SJSA1 (cell line): ENCODE data around the gene IL17RD. TPM values are rescaled to one million over a fixed set of nuclear protein-coding genes. Genes with fewer than 3 reads are reported as not detected.

Source experiments
- DNase-seq, 2 experiments: peaks; one replicate each; pipeline ENCODE4 v3.0.0-alpha.2; 2015 to 2020; ENCODE audit warnings: low spot score in 2 of 2, low read depth in 1 of 2
- H3K27ac ChIP-seq: fragments of 250-450 bp; sonication (Bioruptor Pico); 2 replicates; pipeline ENCODE4 v1.5.1; 2020; ENCODE audit warnings: mild to moderate bottlenecking, moderate library complexity
- H3K27me3 ChIP-seq: fragments of 250-450 bp; sonication (Bioruptor Pico); replicated peaks from 2 replicates; pipeline ENCODE4 v1.5.1; 2020; ENCODE audit warnings: mild to moderate bottlenecking, moderate library complexity
- H3K36me3 ChIP-seq: fragments of 250-450 bp; sonication (Bioruptor Pico); 2 replicates; pipeline ENCODE4 v1.5.1; 2020; ENCODE audit warnings: mild to moderate bottlenecking
- H3K4me1 ChIP-seq: fragments of 250-450 bp; sonication (Bioruptor Pico); replicated peaks from 2 replicates; pipeline ENCODE4 v1.6.1; 2021; ENCODE audit warnings: mild to moderate bottlenecking
- H3K4me3 ChIP-seq: fragments of 250-450 bp; sonication (Bioruptor Pico); 2 replicates; pipeline ENCODE4 v1.5.1; 2020; ENCODE audit warnings: mild to moderate bottlenecking
- H3K9me3 ChIP-seq: fragments of 250-450 bp; sonication (Bioruptor Pico); replicated peaks from 2 replicates; pipeline ENCODE4 v1.5.1; 2020; ENCODE audit warnings: mild to moderate bottlenecking
- total RNA-seq: library from RNA; depleted of rRNA; stranded (reverse); fragments of >200 nt; shearing (Covaris generic); gene quantifications from 2 replicates; pipeline ENCODE4 v1.2.3, GENCODE V29; 2014

The IL17RD gene
- total RNA-seq, 1 experiment from 2014 or later: not detected

DNA sequence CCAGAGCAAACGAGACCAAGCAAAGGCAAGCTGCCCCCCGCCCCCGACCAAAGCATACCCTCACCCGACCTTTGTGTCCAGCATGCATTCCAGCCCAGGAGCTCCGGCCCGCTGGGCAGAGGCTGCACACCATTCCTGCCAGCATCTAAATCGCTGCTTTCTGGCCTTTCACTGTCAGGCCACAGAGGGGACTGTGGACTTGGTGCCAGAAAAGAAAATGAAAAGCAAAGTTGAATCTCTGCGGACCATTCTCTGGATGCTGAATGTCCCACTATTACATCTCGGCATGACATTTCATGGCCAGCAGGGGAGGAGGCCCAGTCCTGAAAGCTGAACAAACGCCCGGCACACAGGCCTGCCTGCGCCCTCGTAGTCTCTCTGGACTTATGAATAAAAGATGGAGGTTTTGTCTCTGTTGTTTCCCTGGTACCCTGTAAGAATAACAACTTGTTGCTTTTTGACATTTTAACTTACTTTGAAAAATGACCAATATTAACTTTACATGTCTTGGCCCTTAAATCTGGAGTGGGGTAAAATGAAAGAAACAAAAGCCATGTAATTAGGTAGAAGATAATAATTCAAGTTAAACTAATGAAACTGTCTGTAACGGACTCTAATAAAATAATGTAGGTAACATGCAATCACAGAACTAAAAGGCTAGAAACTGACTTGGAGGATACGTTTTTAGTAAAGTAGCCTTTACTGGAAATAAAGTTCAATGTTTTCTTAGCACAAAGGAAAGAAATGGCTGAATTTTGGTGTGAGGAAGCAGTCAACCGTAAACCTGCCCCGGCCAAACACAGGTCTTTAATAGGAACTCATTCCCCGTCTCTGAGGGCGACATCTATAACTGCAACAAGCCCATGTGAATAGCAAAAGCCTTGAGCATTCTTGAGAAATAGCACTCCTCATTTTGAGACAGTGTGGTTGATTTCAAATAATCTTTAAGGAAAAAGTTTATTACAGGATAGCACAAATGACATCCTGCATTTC is 12.7 kb downstream of the IL17RD start:
- no peak overlapping the region for H3K27ac ChIP-seq
- H3K27me3 ChIP-seq: 0 out of 2 replicates have a peak, but pooled peaks cover 6% of the 10 kb centered on the region
- no peaks in the 10 kb centered on the region for H3K4me1 ChIP-seq
- H3K36me3 ChIP-seq: no peaks in the 10 kb centered on the region
- H3K4me3 ChIP-seq: no peak overlapping the region
- DNase-seq: no peak
- H3K9me3 ChIP-seq: no peaks in the 10 kb centered on the region

DNA sequence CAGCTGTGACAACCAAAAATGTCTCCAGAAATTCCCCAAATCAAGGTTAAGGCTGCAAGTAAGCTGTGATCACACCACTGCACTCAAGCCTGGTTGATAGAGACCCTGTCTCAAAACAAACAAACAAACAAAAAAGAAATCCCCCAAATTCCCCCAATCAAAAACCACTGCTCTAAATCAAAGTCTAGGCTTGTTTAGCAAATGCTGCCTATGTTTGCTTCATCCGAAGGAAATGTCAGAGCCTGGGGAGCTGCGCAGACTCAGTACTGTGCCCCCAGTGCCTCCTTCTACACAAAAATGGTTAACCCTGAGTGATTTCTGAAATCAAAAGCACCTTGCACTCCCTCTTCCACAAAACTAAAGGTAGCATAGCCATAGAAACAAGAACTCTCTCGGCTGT is 13.4 kb downstream of the IL17RD start:
- Histone ChIP-seq H3K4me1 (no peaks in the 10 kb centered on the region), H3K36me3 (no peaks in the 10 kb centered on the region), H3K27ac (no peak overlapping the region), H3K4me3 (no peak overlapping the region), H3K9me3 (no peaks in the 10 kb centered on the region), H3K27me3 (0 out of 2 replicates have a peak, but pooled peaks cover 6% of the 10 kb centered on the region)
- DNase-seq: no peak

DNA sequence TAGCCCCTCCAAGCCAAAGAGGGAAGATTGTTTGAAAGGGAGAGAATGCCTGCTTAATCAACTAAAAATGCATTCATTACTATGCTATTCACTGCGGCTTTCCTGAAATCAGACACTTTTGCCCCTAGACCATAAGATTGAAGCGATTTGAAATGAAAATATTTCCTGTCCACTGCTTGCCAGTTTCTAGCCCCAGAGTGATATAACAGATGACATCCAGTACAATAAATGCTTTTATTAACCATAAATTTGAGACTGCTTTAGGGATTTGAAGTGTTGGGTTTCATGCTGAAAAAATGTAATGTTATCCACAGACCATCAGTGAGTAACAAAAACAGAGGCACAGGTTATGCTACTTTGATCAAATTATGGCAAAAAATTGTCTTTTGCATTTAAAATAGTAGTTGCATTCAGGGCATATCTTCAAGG is 14.1 kb downstream of the IL17RD start:
- H3K27me3 ChIP-seq: 0 out of 2 replicates have a peak, but pooled peaks cover 6% of the 10 kb centered on the region
- no peak for DNase-seq
- H3K9me3 ChIP-seq: no peaks in the 10 kb centered on the region
- no peaks in the 10 kb centered on the region for H3K36me3 ChIP-seq
- H3K27ac ChIP-seq: no peak overlapping the region
- H3K4me3 ChIP-seq: no peak overlapping the region
- no peaks in the 10 kb centered on the region for H3K4me1 ChIP-seq

DNA sequence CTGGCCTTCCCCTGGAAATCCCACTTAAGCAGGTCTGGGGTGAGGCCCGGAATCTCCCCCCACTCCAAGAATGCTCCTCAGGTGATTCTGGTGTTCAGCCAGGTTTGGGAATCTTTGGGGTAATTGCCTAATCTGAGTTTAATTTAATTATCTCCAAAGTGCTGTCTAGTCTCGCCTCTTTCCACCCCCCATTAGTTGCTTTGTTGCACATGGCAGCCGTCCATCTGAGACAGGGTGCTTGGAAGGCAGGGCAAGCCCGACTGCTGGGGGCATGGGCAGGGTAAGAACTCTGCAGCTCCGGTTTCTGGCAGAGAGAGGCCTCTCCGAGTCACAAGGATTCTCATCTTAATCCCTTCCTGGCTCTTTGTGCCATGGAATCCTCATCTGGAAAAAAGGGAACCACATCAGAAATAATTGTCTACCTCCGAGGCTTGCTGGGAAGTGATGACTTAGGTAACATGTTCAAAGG is 15.0 kb downstream of the IL17RD start:
- Histone ChIP-seq H3K4me1 (no peaks in the 10 kb centered on the region), H3K9me3 (no peaks in the 10 kb centered on the region), H3K4me3 (no peak overlapping the region), H3K27me3 (0 out of 2 replicates have a peak, but pooled peaks cover 6% of the 10 kb centered on the region), H3K27ac (no peak overlapping the region), H3K36me3 (no peaks in the 10 kb centered on the region)
- DNase-seq: no peak

DNA sequence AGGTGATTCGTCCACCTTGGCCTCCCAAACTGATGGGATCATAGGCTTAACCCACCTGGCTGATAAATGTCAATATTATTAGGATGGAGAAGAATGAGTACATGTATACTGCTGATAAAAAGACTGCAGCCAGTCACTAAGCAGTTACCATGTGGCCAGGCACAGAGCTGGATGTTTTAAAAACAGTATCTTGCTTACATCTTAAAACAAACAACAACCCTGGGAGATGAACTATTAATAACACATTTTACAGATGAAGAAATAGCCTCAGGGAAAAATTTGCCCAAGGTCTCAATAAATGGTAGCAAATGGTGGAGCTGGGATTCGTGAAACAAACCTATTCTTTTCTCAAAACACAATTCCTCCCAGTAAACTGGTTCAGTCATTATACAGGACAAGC is 18.1 kb downstream of the IL17RD start:
- no peak for DNase-seq
- 0 out of 2 replicates have a peak, but pooled peaks cover 6% of the 10 kb centered on the region for H3K27me3 ChIP-seq

DNA sequence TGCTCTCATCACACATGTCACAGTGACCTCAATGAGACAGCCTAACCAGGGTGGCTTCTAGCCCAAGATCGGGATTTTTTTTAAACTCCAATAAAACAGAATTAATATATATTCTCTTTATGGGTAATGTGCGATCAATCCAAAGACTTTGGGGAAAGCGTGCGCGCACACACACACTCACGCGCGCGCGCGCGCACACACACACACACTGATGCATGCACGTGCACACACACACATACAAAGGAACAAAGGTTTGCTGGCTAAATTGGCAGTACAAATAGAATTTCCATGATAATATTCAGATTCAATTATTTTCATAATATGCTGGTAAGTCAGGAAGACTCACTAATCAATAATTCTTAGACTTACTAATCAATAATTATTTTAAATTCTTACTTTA is 19.3 kb downstream of the IL17RD start:
- no peaks in the 10 kb centered on the region for H3K9me3 ChIP-seq
- no peaks in the 10 kb centered on the region for H3K4me1 ChIP-seq
- H3K27ac ChIP-seq: no peak overlapping the region
- no peak for DNase-seq
- H3K36me3 ChIP-seq: no peaks in the 10 kb centered on the region
- H3K4me3 ChIP-seq: no peak overlapping the region
- 0 out of 2 replicates have a peak, but pooled peaks cover 3% of the 10 kb centered on the region for H3K27me3 ChIP-seq

More for the DNA sequence above, 18.1 kb downstream of the IL17RD start:
- no peaks in the 10 kb centered on the region for H3K9me3 ChIP-seq
- no peaks in the 10 kb centered on the region for H3K36me3 ChIP-seq
- H3K4me3 ChIP-seq: no peak overlapping the region
- H3K4me1 ChIP-seq: no peaks in the 10 kb centered on the region
- H3K27ac ChIP-seq: no peak overlapping the region

DNA sequence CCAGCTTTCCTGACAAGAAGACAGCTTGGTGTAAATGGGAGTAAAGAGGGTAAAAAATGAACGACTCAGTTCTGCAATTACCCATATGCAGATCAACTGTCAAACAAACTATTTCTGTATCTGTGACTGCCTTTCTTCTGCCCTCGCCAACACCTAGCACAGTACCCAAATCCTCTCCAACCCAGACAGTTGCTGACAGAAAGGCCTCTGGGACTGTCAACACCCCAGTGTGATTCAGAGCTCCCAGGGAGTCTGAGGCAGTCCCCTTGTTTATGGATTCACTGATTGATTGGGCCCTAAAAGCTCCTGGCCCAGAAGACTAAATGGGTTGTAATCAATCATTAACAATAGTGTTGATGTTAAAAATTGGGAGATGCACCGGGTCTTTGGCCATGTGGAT is 20.2 kb downstream of the IL17RD start:
- no peaks in the 10 kb centered on the region for H3K9me3 ChIP-seq
- 0 out of 2 replicates have a peak, but pooled peaks cover 3% of the 10 kb centered on the region for H3K27me3 ChIP-seq
- no peak for DNase-seq
- no peak overlapping the region for H3K4me3 ChIP-seq
- H3K4me1 ChIP-seq: no peaks in the 10 kb centered on the region
- H3K27ac ChIP-seq: no peak overlapping the region
- no peaks in the 10 kb centered on the region for H3K36me3 ChIP-seq

DNA sequence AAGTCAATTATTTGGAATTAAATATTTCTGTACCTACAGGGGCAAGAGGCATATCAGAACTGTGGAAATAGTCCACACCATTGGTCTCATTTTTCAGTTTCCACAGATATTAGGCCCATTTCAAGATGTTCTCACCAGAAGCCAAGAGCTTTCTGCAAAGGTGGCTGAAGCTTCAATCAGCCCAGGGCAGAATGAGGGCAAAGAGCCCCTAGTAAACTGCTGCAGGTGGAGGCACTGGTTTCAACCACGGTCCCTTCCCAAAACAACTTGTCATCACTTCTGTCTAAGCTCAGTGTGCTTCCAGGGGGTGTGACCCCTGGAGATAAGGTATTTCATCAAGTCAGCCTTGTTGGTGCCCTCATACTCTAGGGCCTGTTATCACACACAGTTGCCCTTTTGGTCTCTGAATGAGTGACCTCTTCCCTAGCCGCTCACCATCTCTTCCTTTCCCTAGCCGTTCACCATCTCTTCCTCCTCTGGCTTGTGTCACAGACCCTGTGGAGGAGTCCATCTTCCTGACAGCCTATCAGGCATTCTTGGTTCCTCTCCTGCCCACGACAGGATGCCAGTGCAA is 21.2 kb downstream of the IL17RD start:
- no peak for DNase-seq
- H3K27me3 ChIP-seq: 0 out of 2 replicates have a peak, but pooled peaks cover 3% of the 10 kb centered on the region
- no peaks in the 10 kb centered on the region for H3K36me3 ChIP-seq
- no peaks in the 10 kb centered on the region for H3K4me1 ChIP-seq
- H3K9me3 ChIP-seq: no peaks in the 10 kb centered on the region
- H3K4me3 ChIP-seq: no peak overlapping the region
- no peak overlapping the region for H3K27ac ChIP-seq

DNA sequence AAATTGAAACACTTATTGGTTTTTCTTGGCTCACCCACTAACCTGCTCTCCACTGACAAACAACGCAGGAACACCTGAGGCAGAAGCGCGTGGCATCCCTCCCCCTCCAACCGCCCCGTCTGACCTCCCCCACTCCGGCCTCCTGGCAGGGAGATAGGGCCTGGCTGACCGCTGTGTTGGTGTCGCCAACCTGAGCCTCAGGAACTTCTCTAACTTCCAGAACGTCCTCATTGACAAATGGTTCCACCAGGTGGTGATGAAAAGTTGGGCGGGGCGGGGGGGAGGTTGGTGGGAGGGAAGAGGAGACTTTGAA is 22.8 kb downstream of the IL17RD start:
- no peak for DNase-seq
- no peaks in the 10 kb centered on the region for H3K36me3 ChIP-seq
- H3K9me3 ChIP-seq: no peaks in the 10 kb centered on the region
- 0 out of 2 replicates have a peak, but pooled peaks cover 3% of the 10 kb centered on the region for H3K27me3 ChIP-seq
- H3K4me3 ChIP-seq: no peak overlapping the region
- H3K4me1 ChIP-seq: no peaks in the 10 kb centered on the region
- H3K27ac ChIP-seq: no peak overlapping the region

DNA sequence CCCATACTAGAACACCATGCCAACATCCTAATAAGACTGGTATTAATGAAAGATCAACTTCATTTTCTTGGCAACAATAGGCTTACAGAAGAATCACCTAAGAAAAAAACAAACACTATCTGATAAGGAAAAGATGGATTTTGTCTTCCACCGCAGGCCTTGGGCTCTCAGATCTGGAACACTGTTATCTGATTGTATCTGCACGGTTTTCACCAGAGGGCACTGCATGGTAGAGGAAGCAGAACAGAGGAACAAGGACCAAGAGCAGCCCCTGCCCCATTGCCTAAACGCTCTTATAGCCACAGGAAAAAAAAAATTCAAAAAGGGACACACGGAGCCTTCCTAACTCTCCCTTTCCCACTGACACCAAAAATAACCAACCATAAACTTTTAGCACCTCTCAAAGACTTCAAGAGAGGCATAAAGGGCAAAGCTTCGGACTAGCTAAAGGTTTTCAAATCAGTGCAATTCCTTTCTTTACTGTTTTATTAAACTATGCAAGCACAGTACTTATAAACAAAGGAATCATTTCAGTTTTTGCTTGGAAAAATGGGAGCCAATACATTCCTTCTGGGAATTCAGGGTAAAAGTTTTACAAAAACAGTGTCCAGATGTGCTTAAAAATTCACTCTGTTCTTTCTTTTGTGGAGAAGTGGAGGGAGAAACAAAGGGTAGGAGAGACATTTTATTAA is 23.3 kb downstream of the IL17RD start:
- Histone ChIP-seq H3K4me3 (no peak overlapping the region), H3K27ac (no peak overlapping the region), H3K27me3 (0 out of 2 replicates have a peak, but pooled peaks cover 3% of the 10 kb centered on the region), H3K9me3 (no peaks in the 10 kb centered on the region), H3K36me3 (no peaks in the 10 kb centered on the region), H3K4me1 (no peaks in the 10 kb centered on the region)
- no peak for DNase-seq

DNA sequence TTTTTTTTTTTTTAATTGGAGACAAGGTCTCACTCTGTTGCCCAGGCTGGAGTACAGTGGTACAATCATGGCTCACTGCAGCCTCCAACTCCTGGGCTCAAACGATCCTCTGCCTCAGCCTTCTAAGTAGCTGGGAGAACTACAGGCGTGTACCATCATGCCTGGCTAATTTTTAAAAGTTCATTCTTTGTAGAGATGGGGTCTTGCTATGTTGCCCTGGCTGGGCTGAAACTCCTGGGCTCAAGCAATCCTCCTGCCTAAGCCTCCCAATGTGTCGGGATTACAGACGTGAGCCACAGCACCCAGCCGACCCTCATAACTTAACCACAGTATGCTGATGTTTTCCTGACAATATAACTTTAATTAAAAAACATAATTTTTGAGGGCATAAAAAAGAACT is 24.3 kb downstream of the IL17RD start:
- H3K4me1 ChIP-seq: no peaks in the 10 kb centered on the region
- H3K27me3 ChIP-seq: 0 out of 2 replicates have a peak, but pooled peaks cover 3% of the 10 kb centered on the region
- H3K9me3 ChIP-seq: no peaks in the 10 kb centered on the region
- DNase-seq: no peak
- H3K4me3 ChIP-seq: no peak overlapping the region
- no peaks in the 10 kb centered on the region for H3K36me3 ChIP-seq
- H3K27ac ChIP-seq: no peak overlapping the region

DNA sequence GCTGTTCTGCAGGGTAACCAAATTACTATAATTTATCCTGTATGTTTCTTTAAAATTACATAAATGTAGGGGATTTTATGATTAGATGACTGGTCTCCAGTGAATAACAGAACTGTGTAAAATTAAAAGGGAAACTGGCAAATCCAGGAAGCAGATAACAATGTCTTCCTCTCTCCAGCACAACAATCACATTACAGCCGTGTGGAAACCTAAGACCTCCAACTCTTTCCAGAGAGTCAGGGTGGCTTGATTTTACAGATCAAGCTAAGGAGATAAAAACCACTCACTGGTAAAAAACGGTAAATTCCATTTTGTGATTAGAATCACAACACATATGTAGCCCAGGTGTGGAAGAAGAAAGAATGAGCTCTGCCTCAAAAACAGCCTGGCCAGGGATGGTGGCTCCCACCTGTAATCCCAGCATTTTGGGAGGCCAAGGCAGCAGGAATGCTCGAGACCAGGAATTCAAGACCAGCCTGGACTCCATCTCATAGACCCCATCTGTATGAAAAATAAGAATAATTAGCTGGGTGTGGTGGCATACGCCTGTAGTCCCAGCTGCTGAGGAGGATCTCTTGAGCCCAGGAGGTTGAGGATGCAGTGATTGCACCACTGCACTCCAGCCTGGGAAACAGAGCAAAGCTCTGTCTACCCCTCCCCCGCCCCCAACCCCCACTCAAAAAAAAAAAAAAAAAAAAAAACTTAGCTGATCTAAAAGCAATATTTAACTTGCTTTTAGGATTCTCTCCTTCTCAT is 29.0 kb downstream of the IL17RD start:
- Histone ChIP-seq H3K27me3 (0 out of 2 replicates have a peak, but pooled peaks cover under 1% of the 10 kb centered on the region), H3K27ac (no peak overlapping the region), H3K9me3 (no peaks in the 10 kb centered on the region), H3K4me1 (no peaks in the 10 kb centered on the region), H3K36me3 (no peaks in the 10 kb centered on the region), H3K4me3 (no peak overlapping the region)
- DNase-seq: no peak

DNA sequence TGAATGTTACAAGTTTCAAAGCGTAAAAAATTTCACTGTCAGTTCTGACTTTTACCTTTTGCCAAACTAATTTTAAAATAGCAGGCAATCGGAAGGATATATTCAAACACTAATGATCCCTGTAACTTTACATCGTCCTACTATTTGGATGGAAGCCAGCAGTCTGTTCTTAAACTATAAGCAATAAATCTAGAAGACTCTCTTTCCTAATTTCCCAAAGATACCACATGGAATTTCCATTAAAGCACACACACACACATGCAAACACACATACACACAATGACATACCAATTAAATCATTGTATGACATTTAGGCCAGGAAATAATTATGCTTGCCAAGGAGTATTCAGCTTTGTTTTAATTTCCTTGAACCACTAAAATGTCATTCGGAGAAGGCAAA is 32.0 kb downstream of the IL17RD start:
- peaks cover 22% of the 10 kb centered on the region for H3K4me1 ChIP-seq
- H3K9me3 ChIP-seq: no peaks in the 10 kb centered on the region
- H3K27ac ChIP-seq: no peak overlapping the region
- H3K4me3 ChIP-seq: no peak overlapping the region
- H3K27me3 ChIP-seq: no peaks in the 10 kb centered on the region
- no peaks in the 10 kb centered on the region for H3K36me3 ChIP-seq
- no peak for DNase-seq
